ENCODE data around the gene TRMU.

The TRMU gene

DNA sequence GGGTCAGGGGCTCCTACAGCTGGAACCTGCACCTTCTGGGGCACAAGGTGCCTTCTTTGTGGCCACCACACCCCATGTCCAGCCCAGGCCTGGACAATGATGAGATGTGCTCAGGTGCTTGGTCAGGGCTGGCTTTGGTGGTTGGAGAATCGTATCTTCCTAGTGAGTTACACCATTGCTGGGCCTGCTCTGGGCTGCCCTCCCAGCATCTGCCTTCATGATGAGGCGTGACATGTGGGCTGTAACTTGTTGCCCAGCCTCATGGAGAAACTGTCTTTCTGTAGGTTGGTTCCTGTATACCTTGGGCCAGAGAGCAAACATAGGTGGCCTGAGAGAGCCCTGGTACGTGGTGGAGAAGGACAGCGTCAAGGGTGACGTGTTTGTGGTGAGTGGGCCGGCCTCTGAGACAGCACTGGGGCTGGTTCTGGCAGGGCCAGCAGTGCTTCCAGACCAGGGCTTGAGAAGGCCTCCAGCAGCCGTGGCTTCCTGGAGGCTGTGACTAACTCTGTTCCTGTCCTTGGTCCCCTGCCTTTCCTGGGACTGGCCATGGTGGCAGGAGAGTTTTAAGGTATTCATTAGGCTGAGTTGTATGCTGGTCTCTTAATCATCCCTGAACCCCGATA lies 18.1 kb downstream of the TRMU start:
- Histone ChIP-seq H3K9ac (ENCODE audit: low read length) (no peak overlapping the region), H3K4me1 (ENCODE audit: control insufficient read depth, insufficient read depth, low read length) (no peaks in the 10 kb centered on the region), H3K27me3 (replicated peaks; ENCODE audit: control insufficient read depth, insufficient read depth, low read length) (no peaks in the 10 kb centered on the region), H3K4me3 (ENCODE audit: low read length) (no peak overlapping the region), H3K36me3 (ENCODE audit: control insufficient read depth, insufficient read depth, low read length, severe bottlenecking) (peaks cover 74% of the 10 kb centered on the region), H3K9me3 (ENCODE audit: control insufficient read depth, low read length) (no peaks in the 10 kb centered on the region)
- no peak for DNase-seq (ENCODE audit: low read depth)

GRCh38 chr22:46354176-46354992 lies 18.9 kb downstream of the TRMU start:
- Histone ChIP-seq H3K4me1 (ENCODE audit: control insufficient read depth, insufficient read depth, low read length) (no peaks in the 10 kb centered on the region), H3K4me3 (ENCODE audit: low read length) (no peak overlapping the region), H3K9me3 (ENCODE audit: control insufficient read depth, low read length) (no peaks in the 10 kb centered on the region), H3K36me3 (ENCODE audit: control insufficient read depth, insufficient read depth, low read length, severe bottlenecking) (peaks cover 67% of the 10 kb centered on the region), H3K27me3 (replicated peaks; ENCODE audit: control insufficient read depth, insufficient read depth, low read length) (no peaks in the 10 kb centered on the region), H3K9ac (ENCODE audit: low read length) (no peak overlapping the region)
- no peak for DNase-seq (ENCODE audit: low read depth)

DNA sequence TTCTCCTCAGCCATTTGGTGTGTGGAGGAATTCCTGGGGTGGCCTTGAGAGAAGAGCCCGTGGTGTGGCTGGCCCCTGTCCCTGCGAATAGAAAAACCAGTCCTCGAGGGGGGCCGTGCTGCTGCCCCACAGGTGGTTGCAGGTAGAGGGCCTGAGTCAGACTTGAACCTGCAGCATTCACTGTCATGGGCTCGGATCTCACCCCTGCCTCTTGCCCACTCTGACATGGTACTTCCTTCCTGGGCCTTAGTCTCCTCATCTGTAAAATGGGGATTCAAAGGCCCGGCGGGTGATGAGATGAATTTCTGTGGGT lies 19.4 kb downstream of the TRMU start:
- no peaks in the 10 kb centered on the region for H3K9me3 ChIP-seq (ENCODE audit: control insufficient read depth, low read length)
- no peak overlapping the region for H3K4me3 ChIP-seq (ENCODE audit: low read length)
- H3K27me3 ChIP-seq (replicated peaks; ENCODE audit: control insufficient read depth, insufficient read depth, low read length) = no peaks in the 10 kb centered on the region
- H3K4me1 ChIP-seq (ENCODE audit: control insufficient read depth, insufficient read depth, low read length) = no peaks in the 10 kb centered on the region
- no peak for DNase-seq (ENCODE audit: low read depth)
- no peak overlapping the region for H3K9ac ChIP-seq (ENCODE audit: low read length)
- peaks cover 62% of the 10 kb centered on the region for H3K36me3 ChIP-seq (ENCODE audit: control insufficient read depth, insufficient read depth, low read length, severe bottlenecking)

- Histone ChIP-seq H3K4me1 (ENCODE audit: control insufficient read depth, insufficient read depth, low read length) (no peaks in the 10 kb centered on the region), H3K9me3 (ENCODE audit: control insufficient read depth, low read length) (no peaks in the 10 kb centered on the region), H3K9ac (ENCODE audit: low read length) (no peak overlapping the region), H3K36me3 (ENCODE audit: control insufficient read depth, insufficient read depth, low read length, severe bottlenecking) (peaks cover 57% of the 10 kb centered on the region), H3K4me3 (ENCODE audit: low read length) (no peak overlapping the region), H3K27me3 (replicated peaks; ENCODE audit: control insufficient read depth, insufficient read depth, low read length) (no peaks in the 10 kb centered on the region)
- DNase-seq (ENCODE audit: low read depth) = peak; percentile 82
Measured at GRCh38 chr22:46355369-46355995, 20.0 kb downstream of the TRMU start.

DNA sequence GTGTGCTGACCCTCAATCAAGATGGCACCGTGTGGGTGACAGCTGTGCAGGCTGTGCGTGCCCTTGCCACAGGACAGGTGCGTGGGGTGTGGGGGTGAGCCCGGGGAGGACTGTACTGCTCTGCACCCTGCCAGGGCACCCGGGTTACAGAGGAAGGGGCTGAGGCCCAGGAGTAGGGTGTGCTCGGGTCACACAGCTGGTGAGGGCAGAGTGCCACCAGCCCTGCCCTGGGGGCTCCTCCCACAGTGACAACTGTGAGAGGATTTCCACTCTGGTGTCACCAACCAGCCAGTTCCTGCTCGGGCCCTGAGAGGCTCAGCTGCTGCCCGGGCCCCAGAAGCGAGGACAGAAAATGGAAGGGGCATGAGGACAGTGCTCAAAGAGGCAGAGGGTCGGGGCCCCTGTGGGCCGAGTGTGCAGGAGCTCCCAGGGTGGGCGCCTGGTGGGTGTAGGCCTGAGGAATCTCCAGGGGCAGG lies 20.5 kb downstream of the TRMU start:
- Histone ChIP-seq H3K4me1 (ENCODE audit: control insufficient read depth, insufficient read depth, low read length) (no peaks in the 10 kb centered on the region), H3K36me3 (ENCODE audit: control insufficient read depth, insufficient read depth, low read length, severe bottlenecking) (peaks cover 51% of the 10 kb centered on the region), H3K4me3 (ENCODE audit: low read length) (no peak overlapping the region), H3K27me3 (replicated peaks; ENCODE audit: control insufficient read depth, insufficient read depth, low read length) (no peaks in the 10 kb centered on the region), H3K9me3 (ENCODE audit: control insufficient read depth, low read length) (no peaks in the 10 kb centered on the region), H3K9ac (ENCODE audit: low read length) (no peak overlapping the region)
- no peak for DNase-seq (ENCODE audit: low read depth)

DNA sequence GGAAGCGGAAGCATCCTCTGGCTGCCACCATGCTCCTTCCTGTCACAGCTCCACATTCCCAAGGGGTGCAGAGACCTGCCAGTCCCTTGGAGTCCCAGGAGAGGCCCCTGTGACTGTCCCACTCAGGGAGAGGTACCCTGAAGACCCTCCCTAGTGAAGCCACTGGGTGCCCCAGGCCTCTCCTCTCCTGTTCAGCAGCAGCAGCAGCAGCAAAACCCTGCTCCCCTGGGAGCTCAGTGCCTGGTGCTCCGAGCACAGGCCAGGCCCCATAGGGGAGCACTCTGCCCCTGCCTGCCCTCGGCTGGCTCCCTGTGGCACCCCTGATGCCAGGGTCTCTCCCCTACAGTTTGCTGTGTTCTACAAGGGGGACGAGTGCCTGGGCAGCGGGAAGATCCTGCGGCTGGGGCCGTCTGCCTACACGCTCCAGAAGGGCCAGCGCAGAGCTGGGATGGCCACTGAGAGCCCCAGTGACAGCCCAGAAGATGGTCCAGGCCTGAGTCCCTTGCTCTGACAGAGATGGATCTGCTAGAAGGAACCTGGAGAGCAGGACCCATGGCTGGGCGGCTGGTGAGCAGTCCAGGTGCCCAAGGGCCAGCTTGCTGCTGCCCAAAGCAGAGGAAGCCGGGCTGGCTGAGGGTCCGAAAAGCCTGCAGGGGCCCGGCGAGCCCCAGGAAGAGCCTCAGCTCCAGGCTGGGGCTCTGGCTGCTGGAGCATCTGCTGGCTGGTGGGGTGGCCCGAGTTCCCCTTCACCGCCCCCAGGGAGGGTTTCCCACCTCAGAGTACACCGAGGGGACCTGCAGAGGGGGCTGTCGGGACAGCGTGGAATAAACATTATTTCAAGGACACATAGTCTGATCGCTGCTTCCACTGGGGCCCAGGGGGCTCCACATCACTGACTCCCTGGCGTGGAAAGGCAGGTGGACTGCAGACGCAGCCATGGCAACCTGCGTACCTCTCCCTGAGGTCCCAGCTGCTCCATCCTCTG lies 21.3 kb downstream of the TRMU start:
- no peak for DNase-seq (ENCODE audit: low read depth)
- no peaks in the 10 kb centered on the region for H3K4me1 ChIP-seq (ENCODE audit: control insufficient read depth, insufficient read depth, low read length)
- peaks cover 44% of the 10 kb centered on the region for H3K36me3 ChIP-seq (ENCODE audit: control insufficient read depth, insufficient read depth, low read length, severe bottlenecking)
- no peak overlapping the region for H3K9ac ChIP-seq (ENCODE audit: low read length)
- no peaks in the 10 kb centered on the region for H3K27me3 ChIP-seq (replicated peaks; ENCODE audit: control insufficient read depth, insufficient read depth, low read length)
- H3K9me3 ChIP-seq (ENCODE audit: control insufficient read depth, low read length) = no peaks in the 10 kb centered on the region
- no peak overlapping the region for H3K4me3 ChIP-seq (ENCODE audit: low read length)

GRCh38 chr22:46357711-46358520 lies 22.4 kb downstream of the TRMU start:
- DNase-seq (ENCODE audit: low read depth) = no peak
- peaks cover 33% of the 10 kb centered on the region for H3K36me3 ChIP-seq (ENCODE audit: control insufficient read depth, insufficient read depth, low read length, severe bottlenecking)
- peaks cover 8% of the 10 kb centered on the region for H3K4me1 ChIP-seq (ENCODE audit: control insufficient read depth, insufficient read depth, low read length)
- H3K4me3 ChIP-seq (ENCODE audit: low read length) = no peak overlapping the region
- H3K27me3 ChIP-seq (replicated peaks; ENCODE audit: control insufficient read depth, insufficient read depth, low read length) = no peaks in the 10 kb centered on the region
- no peak overlapping the region for H3K9ac ChIP-seq (ENCODE audit: low read length)
- H3K9me3 ChIP-seq (ENCODE audit: control insufficient read depth, low read length) = no peaks in the 10 kb centered on the region

- no peak for DNase-seq (ENCODE audit: low read depth)
- Histone ChIP-seq H3K4me3 (ENCODE audit: low read length) (no peak overlapping the region), H3K4me1 (ENCODE audit: control insufficient read depth, insufficient read depth, low read length) (peaks cover 8% of the 10 kb centered on the region), H3K27me3 (replicated peaks; ENCODE audit: control insufficient read depth, insufficient read depth, low read length) (peaks cover under 1% of the 10 kb centered on the region), H3K36me3 (ENCODE audit: control insufficient read depth, insufficient read depth, low read length, severe bottlenecking) (peaks cover 24% of the 10 kb centered on the region), H3K9ac (ENCODE audit: low read length) (no peak overlapping the region), H3K9me3 (ENCODE audit: control insufficient read depth, low read length) (no peaks in the 10 kb centered on the region)
Measured at GRCh38 chr22:46358766-46359165, 23.3 kb downstream of the TRMU start.

DNA sequence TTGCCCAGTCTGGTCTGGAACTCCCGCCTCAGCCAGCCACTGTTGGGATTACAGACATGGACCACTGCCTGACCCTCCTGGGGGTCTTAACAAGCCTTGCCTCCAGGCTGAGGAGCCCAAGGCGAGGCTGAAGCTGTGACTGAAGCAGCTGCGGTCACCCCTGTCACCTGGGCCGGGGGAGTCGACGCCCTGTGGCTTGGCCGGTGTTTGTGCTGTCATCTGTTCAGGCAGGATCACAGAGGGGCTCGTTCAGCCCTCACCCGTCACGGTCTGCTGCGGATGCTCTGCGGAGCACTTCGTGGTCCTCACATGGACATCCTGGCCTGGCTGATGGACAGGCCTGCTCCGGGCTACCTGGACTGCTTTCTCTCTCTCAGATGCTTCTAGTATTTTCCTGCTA lies 23.8 kb downstream of the TRMU start:
- H3K27me3 ChIP-seq (replicated peaks; ENCODE audit: control insufficient read depth, insufficient read depth, low read length) = peaks cover 3% of the 10 kb centered on the region
- no peak for DNase-seq (ENCODE audit: low read depth)
- no peak overlapping the region for H3K4me3 ChIP-seq (ENCODE audit: low read length)
- H3K9me3 ChIP-seq (ENCODE audit: control insufficient read depth, low read length) = no peaks in the 10 kb centered on the region
- H3K9ac ChIP-seq (ENCODE audit: low read length) = no peak overlapping the region
- peaks cover 18% of the 10 kb centered on the region for H3K36me3 ChIP-seq (ENCODE audit: control insufficient read depth, insufficient read depth, low read length, severe bottlenecking)
- peaks cover 8% of the 10 kb centered on the region for H3K4me1 ChIP-seq (ENCODE audit: control insufficient read depth, insufficient read depth, low read length)

- Histone ChIP-seq H3K9ac (ENCODE audit: low read length) (no peak overlapping the region), H3K4me1 (ENCODE audit: control insufficient read depth, insufficient read depth, low read length) (peaks cover 8% of the 10 kb centered on the region)
- DNase-seq (ENCODE audit: low read depth) = no peak
Measured at GRCh38 chr22:46360097-46360496, 24.6 kb downstream of the TRMU start.

More at GRCh38 chr22:46360097-46360496, 24.6 kb downstream of the TRMU start:
- Histone ChIP-seq H3K27me3 (replicated peaks; ENCODE audit: control insufficient read depth, insufficient read depth, low read length) (peaks cover 10% of the 10 kb centered on the region), H3K36me3 (ENCODE audit: control insufficient read depth, insufficient read depth, low read length, severe bottlenecking) (peaks cover 15% of the 10 kb centered on the region), H3K9me3 (ENCODE audit: control insufficient read depth, low read length) (no peaks in the 10 kb centered on the region), H3K4me3 (ENCODE audit: low read length) (no peak overlapping the region)
